Small intestine (tissue), 7 donors: ENCODE measurements around the gene RGS17. TPM values are rescaled to one million over a fixed set of nuclear protein-coding genes. Genes with fewer than 3 reads are reported as not detected.
"Not testable (repeated sequence)": the region's sequence is repeated elsewhere in the genome, so short reads cannot be mapped to it uniquely, and the experiment has no call there.

Experiments
- DNase-seq, 2 donors: peaks; one replicate each; pipeline versions ENCODE4 v3.0.0 to v3.0.0-alpha.2; 2013
- FAIRE-seq: peaks from 2 replicates; lab custom pipeline; 2012; peaks lifted over from hg19 to GRCh38; lab: Jason Lieb, UNC
- H3K27ac ChIP-seq, 3 donors: one replicate each; pipeline ENCODE4 v1.5.1; 2013; ENCODE audit warnings: low read length in 2 of 3, mild to moderate bottlenecking in 2 of 3, control low read depth in 1 of 3, inconsistent platforms in 1 of 3, low read depth in 1 of 3, moderate library complexity in 1 of 3
- H3K27me3 ChIP-seq, 3 donors: one replicate each; pipeline ENCODE4 v1.6.1; 2013; ENCODE audit warnings: low read length in 3 of 3, inconsistent platforms in 1 of 3; ENCODE audit not compliant: control insufficient read depth in 3 of 3, insufficient read depth in 3 of 3
- H3K36me3 ChIP-seq, 3 donors: one replicate each; pipeline ENCODE4 v1.6.1; 2013; ENCODE audit warnings: low read length in 3 of 3, inconsistent platforms in 1 of 3, low read depth in 1 of 3, mild to moderate bottlenecking in 1 of 3, moderate library complexity in 1 of 3; ENCODE audit not compliant: control insufficient read depth in 3 of 3, insufficient read depth in 2 of 3
- H3K4me1 ChIP-seq, 3 donors: one replicate each; pipeline ENCODE4 v1.6.1; 2013; ENCODE audit warnings: low read length in 2 of 3, inconsistent platforms in 1 of 3, low read depth in 1 of 3, mild to moderate bottlenecking in 1 of 3, moderate library complexity in 1 of 3; ENCODE audit not compliant: control insufficient read depth in 3 of 3, insufficient read depth in 2 of 3
- H3K4me3 ChIP-seq, 3 donors: one replicate each; pipeline ENCODE4 v1.5.1; 2013; ENCODE audit warnings: low read length in 3 of 3, control low read depth in 1 of 3, inconsistent platforms in 1 of 3, low read depth in 1 of 3, mild to moderate bottlenecking in 1 of 3, moderate library complexity in 1 of 3
- H3K9me3 ChIP-seq, 2 donors: one replicate each; pipeline ENCODE4 v1.6.1; 2013; ENCODE audit warnings: low read depth in 1 of 2, low read length in 1 of 2; ENCODE audit not compliant: control insufficient read depth in 2 of 2, insufficient read depth in 1 of 2
- WGBS, 3 donors: extraction: QIAGEN DNeasy Blood & Tissue Kit; methylation state at CpG; one replicate each; pipeline ENCODE4 v1.1.7; 2013; 5-methylcytosine and 5-hydroxymethylcytosine counted together
- polyA plus RNA-seq, 4 donors: library from polyadenylated mRNA; stranded (reverse) in 3 of 4; unstranded in 1 of 4; fragments of 200-250 nt in 3 of 4; fragments of 120-200 nt in 1 of 4; gene quantifications; one replicate each; pipeline versions ENCODE4 v1.2.1 to v1.2.3, GENCODE V29; 2013
- donor health status: healthy with polysubstance abuse.
- donor health status: control.
- donor health status: control.
- donor health status: Bipolar disorder and iron deficiency.
- donor health status: healthy.

RGS17 gene
- polyA plus RNA-seq, 4 donors: under 0.01 to 1.4 (median 0.15) TPM; not detected in 1

DNA sequence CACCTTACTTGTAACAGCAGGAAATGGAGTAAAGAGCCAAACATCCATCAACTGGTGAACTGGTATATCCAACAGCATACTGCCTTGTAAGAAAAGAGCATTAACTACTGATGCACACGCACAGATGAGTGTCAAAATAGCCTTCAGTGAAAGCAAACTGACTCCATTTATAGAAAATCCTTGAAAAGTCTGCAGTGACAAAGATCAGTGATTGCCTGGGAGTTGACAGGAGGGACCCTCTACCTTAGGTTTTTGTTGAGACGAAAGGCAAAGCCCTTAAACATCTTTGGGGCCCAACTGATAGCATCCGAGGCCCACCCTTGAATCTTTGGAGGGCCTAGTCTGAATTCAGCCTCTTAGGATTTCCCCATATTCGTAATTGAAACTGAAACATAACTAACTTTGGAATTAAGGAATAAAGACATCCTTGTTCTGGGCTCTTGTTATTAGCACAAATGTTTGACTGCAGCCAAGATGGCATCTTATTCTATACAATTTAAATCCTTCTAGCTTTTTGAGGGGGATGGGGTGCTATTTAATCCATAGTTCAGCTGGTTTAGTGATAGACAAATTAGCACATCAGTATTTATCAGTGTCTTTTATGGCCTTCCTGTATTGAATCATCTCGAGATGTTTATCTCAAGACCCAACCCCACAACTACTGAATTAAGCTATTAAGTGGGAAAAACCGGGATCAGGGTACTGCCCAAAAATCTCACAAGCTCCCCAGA lies 161.2 kb downstream of the RGS17 start:
- 90 to 95% (median 94%) methylated on average over 6 of the region's 6 CpGs for WGBS, 3 donors
- H3K27ac ChIP-seq: no peak overlapping the region
- no peaks in the 10 kb centered on the region for H3K4me1 ChIP-seq
- no peak for FAIRE-seq
- H3K9me3 ChIP-seq: no peaks in the 10 kb centered on the region
- no peak overlapping the region for H3K4me3 ChIP-seq
- peaks cover 3 to 12% (median 8%) of the 10 kb centered on the region in 3 donors for H3K36me3 ChIP-seq
- DNase-seq: no peak
- H3K27me3 ChIP-seq: no peaks in the 10 kb centered on the region

DNA sequence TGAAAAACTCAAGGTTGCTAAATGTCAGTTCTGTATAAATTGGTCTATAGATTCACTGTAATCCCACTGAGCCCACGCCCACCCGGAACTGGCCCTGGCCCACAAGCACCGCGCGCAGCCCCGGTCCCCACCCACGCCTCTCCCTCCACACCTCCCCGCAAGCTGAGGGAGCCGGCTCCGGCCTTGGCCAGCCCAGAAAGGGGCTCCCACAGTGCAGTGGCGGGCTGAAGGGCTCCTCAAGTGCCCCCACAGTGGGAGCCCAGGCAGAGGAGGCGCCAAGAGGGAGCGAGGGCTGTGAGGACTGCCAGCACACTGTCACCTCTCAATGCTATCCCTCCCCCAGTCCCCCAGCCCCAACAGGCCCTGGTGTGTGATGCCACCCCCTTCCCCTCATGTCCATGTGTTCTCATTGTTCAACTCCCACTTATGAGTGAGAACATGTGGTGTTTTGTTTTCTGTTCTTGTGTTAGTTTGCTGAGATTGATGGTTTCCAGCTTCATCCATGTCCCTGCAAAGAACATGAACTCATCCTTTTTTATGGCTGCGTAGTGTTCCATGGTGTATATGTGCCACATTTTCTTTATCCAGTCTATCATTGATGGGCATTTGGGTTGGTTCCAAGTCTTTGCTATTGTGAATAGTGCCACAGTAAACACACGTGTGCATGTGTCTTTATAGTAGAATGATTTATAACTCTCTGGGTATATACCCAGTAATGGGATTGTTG lies 164.8 kb downstream of the RGS17 start:
- not testable (repeated sequence) for H3K27me3 ChIP-seq, H3K4me1 ChIP-seq, FAIRE-seq, DNase-seq, H3K9me3 ChIP-seq, H3K4me3 ChIP-seq, H3K27ac ChIP-seq
- WGBS, 3 donors: 91 to 94% (median 92%) methylated on average over 11 to 15 of the region's 15 CpGs
- H3K36me3 ChIP-seq: peaks cover 0 to 11% (median 4%) of the 10 kb centered on the region in 3 donors

DNA sequence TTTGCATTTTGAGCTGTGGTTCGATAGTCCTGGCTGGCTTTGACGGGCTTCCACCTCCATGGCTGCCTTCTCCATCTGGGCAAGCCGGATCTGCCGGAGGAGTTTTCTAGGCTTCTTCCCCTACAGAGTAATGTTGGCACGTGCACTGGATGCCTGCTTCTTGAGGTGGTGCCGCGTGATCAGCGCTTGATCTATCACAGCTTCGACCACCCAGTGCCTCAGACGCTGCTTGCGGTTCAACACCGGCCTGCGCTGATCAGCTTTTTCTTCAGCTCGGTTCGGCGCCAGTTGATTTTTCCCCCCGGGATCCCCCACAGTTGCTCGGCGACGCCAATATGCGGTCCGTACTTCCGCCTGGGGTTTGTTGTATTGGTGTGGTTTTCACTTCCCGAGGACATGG lies 171.7 kb downstream of the RGS17 start:
- no peak overlapping the region for H3K4me3 ChIP-seq
- H3K27me3 ChIP-seq: no peaks in the 10 kb centered on the region
- H3K36me3 ChIP-seq: no peaks in the 10 kb centered on the region
- 93 to 94% (median 93%) methylated on average over 24 of the region's 24 CpGs for WGBS, 3 donors
- no peak for DNase-seq
- H3K9me3 ChIP-seq: peaks cover 0 to 7% of the 10 kb centered on the region in 2 donors
- FAIRE-seq: no peak
- no peaks in the 10 kb centered on the region for H3K4me1 ChIP-seq
- H3K27ac ChIP-seq: no peak overlapping the region

DNA sequence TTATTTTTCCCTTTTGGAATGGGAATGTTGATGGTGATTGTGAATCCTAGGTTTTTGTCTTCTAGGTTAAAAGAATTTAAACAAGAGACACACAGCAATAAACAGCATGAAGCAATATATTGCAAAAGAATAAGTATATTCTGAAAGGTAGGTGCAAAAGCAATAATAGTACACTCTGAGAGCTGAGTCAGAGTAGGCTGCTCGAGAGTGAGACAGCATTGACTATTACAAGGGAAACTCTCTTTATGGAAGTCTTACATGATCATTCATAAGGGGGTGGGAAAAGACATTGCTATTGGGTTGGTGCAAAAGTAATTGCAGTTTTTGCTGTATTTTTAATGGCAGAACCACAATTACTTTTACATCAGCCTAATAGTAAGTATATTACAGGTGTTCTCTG lies 173.3 kb downstream of the RGS17 start:
- Histone ChIP-seq H3K9me3 (peaks cover 0 to 7% of the 10 kb centered on the region in 2 donors), H3K27me3 (no peaks in the 10 kb centered on the region), H3K4me3 (no peak overlapping the region), H3K27ac (no peak overlapping the region), H3K4me1 (no peaks in the 10 kb centered on the region), H3K36me3 (no peaks in the 10 kb centered on the region)
- FAIRE-seq: no peak
- no peak for DNase-seq
- 65 to 71% (median 65%) methylated on average over 1 of the region's 1 CpG for WGBS, 3 donors

Other genes with a start within 250 kb of the RGS17 start
- 10 to 100 TPM in 1 of 4 donors, 1 to 10 TPM in 3; 2.0 to 14.7 (median 4.3) TPM for gene FBXO5, start 148.2 kb downstream of the RGS17 start, polyA plus RNA-seq
- 10 to 100 TPM in 3 of 4 donors, 1 to 10 TPM in 1; 9.9 to 18.6 (median 14.9) TPM for gene MTRF1L, start 128.6 kb downstream of the RGS17 start, polyA plus RNA-seq